ENCODE results near the gene PAMR1.
"Not testable (repeated sequence)": the region's sequence is repeated elsewhere in the genome, so short reads cannot be mapped to it uniquely, and the experiment has no call there.

Gene PAMR1

DNA sequence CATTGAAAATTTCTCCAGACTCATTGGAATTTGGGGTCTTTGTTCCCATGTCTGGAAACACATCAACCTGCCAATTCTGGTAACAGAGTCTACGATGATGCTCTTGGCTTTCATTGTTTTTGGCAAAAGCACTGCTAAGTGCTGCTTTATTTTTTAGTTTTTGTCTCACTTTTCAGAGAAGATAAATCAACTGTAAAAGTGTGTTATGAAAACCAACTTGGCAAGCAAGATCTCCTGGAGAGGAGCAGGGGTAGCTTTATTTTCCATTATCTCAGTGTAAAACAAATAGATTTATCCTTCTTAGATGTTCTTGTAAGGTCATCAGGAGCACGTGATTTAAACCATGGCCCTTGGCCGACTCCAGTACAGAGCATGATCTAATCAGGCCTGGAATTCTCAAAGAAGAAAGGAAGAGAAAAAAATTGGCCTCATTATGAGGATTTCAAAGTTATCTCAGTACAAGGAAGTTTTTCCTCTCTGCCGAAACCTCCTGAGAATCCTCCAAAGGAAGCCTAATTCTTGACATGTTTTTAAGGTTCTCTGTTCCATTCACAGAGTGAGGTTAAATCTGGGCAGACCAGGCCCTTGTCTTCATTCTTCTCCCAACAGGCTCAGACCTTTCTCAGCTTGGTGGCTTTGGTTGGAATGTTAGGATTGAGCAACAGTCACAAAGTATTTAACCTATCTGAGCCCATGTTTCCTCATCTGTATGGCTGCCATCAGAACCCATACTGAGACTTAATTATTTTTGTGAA, 16.4 kb upstream of the PAMR1 start:
- no peak for DNase-seq

DNA sequence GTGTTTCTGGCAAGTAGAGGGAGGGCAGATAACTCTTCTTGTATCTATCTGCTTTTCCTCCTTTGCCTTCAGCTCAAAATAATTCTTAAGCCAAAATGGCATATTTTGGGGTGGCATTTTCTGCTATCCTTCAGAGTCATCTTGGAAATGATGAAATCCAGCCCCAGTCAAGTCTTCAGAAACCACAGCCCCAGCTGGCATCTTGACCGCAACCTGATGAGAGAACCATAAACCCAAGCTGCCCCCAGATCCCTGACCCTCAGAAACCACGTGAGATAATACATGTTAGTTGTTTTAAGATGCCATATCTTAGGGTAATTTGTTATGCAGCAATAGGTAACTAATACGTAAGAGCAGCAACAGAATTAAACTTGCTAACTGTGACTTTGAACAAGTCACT, 15.1 kb upstream of the PAMR1 start:
- DNase-seq = no peak

DNA sequence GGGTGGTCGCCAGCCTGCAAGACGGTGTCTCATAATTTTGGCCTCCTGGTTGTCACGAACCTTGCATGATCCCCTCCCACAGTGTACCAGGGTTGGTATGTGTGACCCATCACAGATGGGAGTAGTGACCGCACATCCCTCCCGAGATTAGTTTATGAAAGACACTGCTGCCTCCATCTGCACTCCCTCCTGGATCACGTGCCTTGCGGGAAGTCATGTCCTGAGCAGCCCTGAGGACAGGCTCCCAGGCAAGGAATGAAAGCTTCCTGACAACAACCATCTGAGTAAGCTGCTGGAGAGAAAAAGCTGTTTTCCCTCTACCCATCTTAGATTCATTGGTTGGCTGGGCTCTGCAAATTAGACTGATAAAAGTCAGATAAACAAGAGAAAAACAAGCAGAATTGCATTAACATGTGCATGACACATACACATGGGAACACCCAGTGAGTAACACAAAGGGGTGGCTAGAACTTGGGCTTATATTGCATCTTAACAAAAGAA, 14.4 kb upstream of the PAMR1 start:
- DNase-seq = no peak

DNA sequence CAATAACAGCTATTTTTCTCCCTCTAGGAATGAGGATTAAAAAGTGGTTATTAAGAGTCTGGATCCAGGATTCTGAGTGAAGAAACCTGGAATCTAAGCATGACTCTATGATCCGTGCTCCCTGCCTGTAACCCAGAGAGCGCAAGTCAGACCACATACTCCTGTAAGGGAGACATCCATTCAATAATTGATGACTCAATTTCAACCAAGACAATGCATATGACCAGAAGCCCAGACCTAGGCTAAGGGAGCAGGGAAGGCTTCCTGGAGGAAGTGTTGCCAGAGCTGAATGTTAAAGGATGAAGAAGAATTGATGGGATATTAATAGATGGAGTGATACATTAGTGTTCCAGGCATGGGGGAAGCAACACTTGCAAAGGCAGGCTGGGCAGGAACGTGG, 13.8 kb upstream of the PAMR1 start:
- no peak for DNase-seq

DNA sequence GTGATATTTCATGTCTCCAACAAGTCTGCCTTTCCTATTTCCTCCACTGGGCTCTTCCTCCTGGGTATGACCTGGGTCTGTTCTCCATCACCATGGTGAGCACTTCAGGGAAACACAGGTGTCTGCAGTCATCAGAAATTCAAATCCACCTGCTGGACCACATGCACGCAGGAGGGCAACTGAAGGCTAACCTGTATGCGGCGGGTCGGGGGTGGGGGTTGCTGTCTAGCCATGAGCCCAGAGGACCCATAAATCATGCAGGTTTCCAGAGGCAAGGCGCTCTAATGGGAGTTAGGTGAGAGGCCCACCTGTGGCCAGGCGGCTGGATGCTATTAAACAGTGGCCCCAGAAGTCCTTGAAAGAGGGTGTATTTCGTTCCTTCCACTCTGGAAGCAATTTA, 11.1 kb upstream of the PAMR1 start:
- DNase-seq = no peak

DNA sequence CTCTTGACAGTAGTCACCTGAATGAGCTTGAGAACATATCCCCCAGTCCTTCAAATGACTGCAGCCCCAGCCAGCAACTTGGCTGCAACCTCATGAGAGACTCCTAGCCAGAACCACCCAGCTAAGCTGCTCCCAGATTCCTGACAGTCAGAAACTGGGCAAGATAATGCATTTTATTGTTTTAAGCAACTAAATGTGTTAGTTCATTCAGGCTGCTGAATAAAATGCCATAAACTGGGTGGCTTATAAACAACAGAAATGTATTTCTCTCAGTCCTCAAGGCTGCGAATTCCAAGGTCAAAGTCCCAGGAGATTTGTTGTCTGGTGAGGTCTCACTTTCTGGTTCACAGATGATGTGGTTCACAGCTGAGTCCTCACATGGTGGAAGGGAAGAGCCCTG, 5.8 kb upstream of the PAMR1 start:
- DNase-seq = no peak

DNA sequence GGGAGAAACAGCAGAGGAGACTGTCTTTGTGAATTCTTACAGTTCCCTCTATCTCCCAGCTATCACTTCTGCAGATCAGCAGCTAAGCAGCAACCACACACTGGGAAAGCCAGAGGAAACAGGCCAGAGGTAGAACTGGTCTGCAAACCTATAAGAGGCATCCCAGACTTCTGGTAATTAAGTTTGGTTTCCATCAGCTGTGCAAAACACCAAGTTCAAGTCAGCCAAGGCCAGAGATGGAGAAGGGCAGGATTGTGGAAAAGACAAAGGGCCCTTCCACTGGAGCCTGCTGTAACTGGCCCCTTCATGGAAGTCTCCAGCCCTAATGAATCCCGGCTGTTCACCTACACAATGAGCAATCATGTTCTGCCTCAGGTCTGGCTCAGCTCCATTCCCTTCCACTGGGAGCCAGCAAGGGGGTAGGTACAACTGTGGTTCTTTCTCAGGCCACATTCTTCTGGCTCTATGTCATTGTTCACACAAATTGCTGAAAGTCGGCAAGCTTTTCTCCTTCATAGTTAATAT, 4.6 kb upstream of the PAMR1 start:
- DNase-seq = no peak

DNA sequence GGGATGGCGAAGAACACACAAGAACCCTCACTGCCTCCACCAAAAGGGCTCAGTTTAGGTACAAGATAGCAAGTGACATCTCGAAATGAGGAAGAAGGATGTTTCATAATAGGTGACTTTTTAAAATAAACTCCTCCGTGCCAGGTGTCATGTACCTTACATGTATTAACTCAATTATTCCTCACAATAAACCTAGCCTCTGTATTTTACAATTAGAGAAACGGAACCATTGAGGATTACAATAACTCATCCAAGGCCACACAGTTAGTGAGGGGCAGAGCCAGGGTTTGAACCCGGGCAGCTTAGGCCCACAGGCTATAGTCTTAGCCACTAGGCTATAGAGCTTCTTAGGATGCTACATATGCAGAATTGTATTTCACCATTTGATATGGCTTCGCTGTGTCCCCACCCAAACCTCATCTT, 965 bp upstream of the PAMR1 start:
- peak; percentile 17 for DNase-seq

DNA sequence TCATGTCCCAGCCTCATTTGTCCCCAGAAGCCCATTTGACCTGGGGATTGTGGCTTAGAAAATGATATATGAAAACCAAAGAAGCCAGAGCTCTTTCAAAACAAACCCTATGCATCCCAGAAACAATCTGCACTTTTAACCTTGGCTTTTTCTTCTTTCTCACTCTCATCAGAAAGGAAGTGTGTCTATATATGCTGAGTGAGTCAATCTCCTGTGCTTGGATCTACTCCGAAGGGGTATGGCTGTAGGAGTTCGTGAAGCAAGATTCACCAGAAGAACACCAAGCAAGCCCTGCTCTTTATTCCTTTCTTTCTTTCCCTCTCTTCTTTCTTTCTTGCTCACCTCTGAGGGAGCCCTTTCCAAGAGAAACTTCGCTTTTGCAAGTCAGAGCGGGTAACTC, 636 bp downstream of the PAMR1 start:
- DNase-seq = no peak

DNA sequence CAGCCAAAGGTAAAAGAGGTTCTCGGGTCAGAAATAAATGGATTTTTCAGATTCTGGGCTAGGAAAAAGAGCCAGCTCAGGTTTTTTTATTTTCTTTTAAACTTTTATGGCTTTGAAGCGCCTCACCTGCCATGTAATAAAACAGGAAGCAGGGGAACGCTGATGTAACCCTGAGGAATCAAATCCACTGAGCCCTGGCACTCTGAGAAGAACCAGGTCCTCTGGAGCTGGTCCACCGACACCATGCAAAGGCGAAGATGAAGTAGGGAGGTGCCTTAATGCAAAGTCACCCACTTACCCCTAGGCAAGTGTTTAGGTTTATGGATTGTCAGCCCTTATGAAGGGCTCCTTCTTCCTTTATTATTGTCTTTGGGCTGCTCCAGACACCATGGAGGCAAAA, 1.6 kb downstream of the PAMR1 start:
- no peak for DNase-seq

DNA sequence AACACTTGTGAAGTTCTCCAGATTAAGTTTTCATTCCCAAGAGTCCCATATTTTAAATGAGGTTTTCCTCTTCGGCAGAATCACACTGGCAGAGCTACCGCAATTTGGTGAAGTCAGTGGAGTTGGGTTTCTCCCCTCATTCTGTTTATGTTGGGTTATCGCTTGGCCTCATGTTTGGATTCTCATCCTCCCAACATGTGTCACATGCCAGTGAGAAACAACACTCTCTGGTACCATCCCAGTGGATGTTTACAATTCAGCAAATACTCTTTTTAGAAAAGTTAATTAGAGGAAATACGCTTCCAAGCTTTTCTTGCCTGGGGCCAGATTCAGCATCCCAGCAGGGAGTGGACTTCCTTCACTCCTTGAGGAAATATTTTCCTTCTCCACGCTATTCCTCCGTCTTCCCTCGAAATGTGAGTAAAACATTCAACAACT, 2.1 kb downstream of the PAMR1 start:
- DNase-seq = no peak

DNA sequence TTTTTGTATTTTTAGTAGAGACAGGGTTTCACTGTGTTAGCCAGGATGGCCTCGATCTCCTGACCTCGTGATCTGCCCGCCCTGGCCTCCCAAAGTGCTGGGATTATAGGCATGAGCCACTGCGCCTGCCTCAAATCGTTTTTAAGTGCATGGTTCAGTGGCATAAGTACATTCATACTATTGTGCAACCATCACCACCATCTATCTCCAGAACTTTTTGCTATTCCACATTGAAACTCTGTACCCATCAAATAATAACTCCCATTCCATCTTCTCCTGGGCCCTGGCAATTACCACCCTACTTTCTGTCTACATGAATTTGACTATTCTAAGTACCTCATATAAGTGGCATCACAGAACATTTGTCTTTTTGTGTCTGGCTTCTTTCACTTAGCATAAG, 3.3 kb downstream of the PAMR1 start:
- DNase-seq = not testable (repeated sequence)

DNA sequence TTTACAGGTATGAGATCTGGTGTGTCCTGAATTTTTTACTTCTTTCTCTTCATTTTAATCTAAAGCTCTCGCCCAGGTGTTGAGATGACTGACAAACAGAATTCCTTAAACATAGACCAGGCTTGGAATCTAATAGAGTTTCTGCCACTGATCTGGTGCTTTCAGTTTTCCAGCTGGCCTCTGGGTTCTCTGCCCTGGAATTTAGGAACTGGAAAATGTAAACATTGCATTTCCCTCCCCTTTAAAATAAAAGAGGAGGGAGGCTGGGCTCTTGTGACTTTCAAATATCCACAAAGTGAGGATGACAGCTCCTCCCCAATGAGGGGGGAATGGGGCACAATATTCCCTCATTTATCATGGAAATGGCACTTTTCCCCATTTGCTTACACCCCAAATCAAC, 5.0 kb downstream of the PAMR1 start:
- DNase-seq = no peak

DNA sequence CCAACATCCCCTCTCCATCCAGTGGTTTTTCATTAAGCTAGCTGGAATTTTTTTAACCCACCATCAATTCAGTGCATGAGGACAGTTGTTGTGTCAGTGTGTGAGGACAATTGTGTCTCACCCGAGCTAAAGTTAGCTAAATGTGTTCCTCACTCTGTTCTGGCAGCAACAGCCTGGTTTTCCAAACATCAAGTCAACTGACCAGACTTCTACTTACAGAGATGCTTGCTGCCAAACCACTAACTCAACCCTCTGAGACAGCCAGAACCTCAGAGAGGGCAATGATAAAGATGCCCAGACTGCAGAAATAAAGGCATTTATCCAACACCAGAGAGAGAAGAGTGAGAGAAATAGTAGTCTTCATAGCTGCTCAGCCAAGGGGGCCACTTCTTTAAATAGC, 6.7 kb downstream of the PAMR1 start:
- no peak for DNase-seq

DNA sequence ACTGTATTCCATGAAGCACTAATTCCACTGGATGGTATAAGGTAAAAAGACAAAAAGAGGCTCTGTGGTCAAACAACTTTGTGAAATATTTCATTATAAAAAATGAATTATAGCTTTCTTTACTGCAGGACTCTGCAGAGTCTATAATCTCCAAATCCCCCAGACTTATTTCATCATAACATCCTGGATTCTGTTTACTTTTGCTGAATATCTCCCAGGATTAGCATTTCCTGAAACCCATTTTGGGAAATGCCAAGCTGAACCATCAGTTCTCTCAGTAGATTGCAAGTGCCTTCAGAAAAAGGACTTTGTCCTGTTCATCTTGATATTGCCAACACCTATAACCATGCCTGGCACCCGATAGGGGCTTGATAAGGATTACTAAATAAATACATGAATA, 7.9 kb downstream of the PAMR1 start:
- DNase-seq = no peak

DNA sequence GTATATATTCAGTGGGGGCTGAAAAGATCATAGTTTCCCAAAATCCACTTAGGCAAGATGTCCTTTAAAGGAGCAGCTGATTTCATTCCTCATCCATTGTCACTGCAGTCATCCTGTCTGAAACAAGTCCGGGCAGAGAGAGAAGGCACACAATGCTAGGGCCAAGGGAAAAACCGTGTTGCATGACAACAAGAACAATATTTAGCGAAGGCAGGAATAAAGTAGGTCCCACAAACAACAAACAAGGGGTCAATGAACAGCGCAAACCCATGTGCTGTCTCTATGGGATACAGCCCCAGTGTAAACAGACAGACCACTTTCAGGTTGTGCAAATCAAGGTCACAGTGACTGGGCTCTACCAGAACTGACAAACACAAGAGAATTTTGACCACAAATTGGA, 9.0 kb downstream of the PAMR1 start:
- no peak for DNase-seq

DNA sequence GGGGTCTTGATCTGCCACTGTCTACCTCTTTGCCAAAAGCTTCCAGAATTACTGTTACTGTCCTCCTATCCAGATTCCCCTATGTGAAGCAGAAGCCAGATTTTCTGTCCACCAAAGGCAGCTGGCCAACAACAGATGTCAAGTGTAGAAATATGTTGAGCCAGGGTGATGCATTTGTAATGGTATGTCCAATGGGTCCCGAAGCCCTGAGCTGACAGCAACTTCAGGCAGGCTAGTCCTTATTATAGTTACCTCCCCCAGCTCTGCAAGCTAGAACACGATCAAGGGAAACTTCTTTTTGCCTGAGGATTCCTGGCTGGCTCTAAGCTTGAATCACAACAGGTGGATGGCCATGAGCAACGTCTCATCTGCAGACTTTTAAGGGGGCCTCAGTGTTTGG, 10.2 kb downstream of the PAMR1 start:
- no peak for DNase-seq

DNA sequence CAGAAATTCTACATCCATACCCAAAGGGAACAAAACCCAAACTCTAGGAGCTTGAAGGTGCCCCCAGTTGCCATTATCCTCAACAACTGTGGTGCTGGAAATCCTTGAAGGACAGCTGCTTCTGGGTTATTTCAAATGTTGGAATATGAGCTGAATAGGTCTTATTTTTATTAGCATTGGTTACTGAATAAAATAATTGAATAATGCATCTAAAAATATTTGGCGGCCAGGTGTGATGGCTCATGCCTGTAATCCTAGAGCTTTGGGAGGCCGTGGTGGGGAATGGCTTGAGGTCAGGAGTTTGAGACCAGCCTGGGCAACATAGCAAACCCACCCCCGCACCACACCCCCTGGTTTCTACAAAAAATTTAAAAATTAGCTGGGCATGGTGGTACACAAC, 10.9 kb downstream of the PAMR1 start:
- DNase-seq = no peak

DNA sequence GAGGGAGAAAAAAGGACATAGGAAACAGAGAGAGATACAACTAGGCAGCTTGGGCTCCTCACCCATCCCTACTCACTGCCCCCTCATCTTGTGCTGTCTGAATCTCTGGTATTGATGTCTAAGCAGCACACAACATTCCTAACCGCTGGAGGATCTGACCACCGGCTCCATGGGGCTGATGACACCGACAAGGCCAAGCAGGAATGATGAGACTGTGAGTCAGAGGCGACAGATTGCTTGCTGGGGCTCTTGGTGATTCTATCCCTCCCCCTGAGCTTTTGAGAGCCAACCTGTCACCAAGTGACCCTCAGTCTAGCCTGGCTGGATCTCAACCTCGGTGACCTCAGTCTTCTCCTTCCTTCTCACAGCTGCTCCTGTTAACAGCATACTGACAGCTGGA, 13.8 kb downstream of the PAMR1 start:
- DNase-seq = no peak

DNA sequence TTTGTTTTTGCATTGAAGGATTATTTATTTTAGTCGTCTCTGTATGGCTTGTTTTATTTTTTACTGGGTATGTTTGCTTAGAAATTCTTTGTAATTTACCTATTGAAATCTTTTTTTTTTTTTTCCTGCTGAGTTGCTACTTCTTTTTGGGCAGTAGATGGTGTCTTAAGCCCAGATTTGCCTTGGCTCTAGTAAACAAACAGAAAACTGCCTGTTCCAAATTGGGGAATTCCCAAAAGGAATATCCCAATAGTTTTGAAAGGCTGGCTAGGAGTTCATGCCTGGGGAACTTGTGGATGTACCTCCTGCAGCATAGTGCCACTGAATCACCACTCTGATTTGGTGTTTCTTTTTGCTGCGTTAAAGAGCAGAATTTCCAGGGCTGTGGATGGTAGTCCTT, 17.7 kb downstream of the PAMR1 start:
- DNase-seq = no peak

DNA sequence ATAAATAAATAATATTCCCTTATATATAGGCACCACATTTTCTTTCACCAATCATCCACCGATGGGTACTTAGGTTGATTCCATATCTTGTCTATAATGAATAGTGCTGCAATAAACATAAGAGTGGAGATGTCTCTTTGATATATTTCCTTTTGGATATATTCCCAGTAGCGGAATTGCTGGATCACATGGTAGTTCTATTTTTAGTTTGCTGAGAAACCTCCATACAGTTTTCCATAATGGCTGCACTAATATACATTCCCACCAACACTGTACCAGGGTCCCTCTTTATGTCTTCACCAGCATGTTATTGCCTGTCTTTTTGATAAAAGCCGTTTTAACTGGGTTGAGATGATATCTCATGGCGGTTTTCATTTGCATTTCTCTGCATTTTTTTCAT, 23.6 kb downstream of the PAMR1 start:
- no peak for DNase-seq

DNA sequence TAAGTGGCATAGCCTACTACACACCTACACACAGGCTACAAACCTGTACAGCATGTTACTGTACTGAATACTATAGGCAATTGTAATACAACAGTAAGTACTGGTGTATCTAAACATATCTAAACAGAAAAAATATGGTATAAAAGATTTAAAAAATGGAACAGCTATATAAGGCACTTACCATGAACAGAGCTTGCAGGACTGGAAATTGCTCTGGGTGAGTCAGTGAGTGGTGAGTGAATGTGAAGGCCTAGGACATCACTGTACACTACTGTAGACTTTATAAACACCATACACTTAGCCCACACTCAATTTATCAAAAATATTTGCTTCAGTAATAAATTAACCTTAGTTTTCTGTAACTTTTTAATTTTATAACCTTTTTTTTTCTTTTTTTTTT, 24.7 kb downstream of the PAMR1 start:
- DNase-seq = no peak

DNA sequence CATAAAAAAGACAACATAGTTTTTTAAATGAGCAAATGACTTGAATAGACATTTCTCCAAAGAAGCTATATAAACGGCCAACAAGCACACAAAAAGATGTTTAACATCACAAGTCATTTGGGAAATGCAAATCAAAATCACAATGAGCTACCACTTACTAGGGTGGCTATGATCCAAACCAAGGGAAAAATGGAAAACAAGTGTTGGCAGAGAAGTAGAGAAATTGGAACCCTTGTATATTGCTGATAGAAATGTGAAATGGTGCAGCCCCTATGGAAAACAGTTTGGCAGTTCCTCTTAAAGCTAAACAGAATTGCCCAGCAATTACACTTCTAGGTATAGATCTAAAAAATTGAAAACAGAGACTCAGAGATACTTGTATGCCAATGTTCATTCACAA, 29.0 kb downstream of the PAMR1 start:
- no peak for DNase-seq

DNA sequence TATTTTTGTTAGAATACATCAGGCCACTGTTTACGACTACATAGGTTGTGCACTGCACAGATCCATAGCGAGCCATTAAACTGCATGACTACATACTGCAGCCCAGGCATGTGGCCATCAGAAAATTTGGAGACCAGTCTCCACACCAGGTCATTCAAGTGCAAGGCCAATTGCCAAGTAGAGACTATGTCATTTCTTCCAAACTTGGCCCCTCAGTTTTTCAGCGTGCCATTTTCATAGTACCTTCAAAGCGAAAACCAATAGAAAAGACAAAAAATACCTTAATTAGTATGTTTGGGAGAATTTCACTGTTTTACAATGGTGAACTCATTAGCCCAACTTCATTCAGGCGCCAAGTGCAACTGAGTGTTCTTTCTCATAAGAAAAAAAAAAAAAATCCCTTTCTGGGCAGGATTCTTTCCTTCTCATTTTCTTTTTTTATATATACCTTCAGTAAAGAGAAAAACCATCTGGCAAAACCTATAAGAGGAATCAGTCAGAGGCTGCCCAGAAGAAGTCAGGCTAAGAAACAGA, 30.4 kb downstream of the PAMR1 start:
- DNase-seq = no peak

All from NCI-H146 (cell line).